ENCODE measurements around the gene PLEKHG4. TPM values are rescaled to one million over a fixed set of nuclear protein-coding genes. Genes with fewer than 3 reads are reported as not detected.

Gene PLEKHG4
- total RNA-seq, 1 experiment from 2014 or later = 5.9 TPM

DNA sequence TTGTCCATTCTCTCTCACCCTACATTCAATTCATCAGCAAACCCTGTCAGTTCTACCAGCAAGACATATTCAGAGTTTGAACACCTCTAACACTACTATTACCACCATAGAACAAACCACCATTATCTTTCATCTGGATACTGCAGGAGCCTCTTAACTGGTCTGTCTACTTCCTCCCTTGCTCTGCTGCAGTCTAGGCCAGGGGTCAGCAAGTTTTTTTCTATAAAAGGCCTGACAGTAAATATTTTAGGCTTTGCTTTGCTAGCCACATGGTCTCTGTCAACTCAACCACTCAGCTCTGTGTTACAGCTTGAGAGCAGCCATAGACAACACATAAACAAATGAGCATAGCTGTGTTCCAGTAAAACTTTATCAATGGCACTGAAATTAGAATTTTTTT lies 33.4 kb downstream of the PLEKHG4 start:
- ATAC-seq = no peak
- DNase-seq (ENCODE audit: low spot score) = no peak
- no peak overlapping the region for H3K4me3 Mint-ChIP-seq
- no peaks in the 10 kb centered on the region for H3K9me3 Mint-ChIP-seq
- TF ChIP-seq, protein P1, sequence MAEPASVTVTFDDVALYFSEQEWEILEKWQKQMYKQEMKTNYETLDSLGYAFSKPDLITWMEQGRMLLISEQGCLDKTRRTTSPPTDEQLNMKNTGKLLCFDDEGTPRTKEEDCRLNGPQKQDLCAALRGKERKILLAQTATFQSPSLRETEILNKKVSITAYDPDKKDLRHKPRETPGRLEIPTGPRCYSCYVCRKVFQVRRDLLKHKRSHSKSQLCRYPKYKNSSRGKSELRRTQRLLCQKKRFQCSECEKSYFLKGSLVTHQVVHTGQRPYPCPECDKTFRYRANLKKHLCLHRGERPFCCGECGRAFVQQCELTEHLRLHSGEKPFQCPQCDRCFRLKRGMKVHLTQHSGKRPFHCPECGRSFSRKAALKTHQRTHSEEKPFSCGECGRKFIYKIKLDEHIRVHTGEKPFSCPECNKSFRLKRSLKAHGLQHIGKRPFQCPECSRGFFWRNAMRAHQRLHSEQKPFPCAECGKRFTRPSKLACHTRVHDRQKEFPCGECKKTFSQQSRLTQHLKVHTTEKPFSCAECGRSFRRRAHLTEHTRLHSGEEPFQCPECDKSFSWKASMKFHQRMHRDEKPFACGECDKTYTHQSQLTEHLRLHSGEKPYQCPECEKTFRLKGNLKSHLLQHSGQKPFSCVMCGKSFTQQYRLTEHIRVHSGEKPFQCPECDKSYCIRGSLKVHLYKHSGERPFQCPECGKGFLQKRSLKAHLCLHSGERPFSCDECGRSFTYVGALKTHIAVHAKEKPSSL (CRISPR knock-in tag; conservative IDR thresholded peaks at IDR 0.05) = no peak
- TF ChIP-seq NR2C2 (CRISPR knock-in tag; IDR thresholded peaks at IDR 0.05) = no peak
- TF ChIP-seq TP53 (CRISPR knock-in tag; IDR thresholded peaks at IDR 0.05) = no peak
- no peak overlapping the region for H3K27ac Mint-ChIP-seq
- POLR2A ChIA-PET = no interaction called here
- H3K27me3 Mint-ChIP-seq (ENCODE audit: low read depth) = peaks cover 5% of the 10 kb centered on the region; the same call in 1 of the 2 replicates
- CTCF ChIA-PET = interaction anchor here (1.1 to 1.3 kb wide), 2 partner anchors 13 to 14 kb away, joined by 3 to 4 read pairs; partner anchors contain the start of genes KCTD19 and LRRC36
- no peaks in the 10 kb centered on the region for H3K4me1 Mint-ChIP-seq
- H3K36me3 Mint-ChIP-seq = no peaks in the 10 kb centered on the region

DNA sequence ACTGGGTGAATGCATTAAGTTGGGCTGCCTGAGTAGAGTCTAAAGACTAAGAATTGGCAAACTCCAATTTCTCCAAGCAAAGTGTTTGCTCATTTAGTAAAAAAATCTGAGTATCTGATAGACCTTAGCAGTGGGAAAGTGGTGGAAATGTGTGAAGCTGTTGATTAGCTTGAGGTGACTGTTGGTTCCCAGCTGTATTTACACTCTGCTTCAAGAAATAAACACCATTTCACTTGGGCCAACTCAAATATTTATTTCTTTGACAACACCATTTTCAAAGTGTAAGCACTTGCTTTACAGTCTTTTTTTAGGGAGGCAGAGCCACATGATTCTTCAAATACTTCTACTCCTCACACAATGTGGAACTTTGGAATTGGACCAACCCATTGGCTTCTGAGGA lies 38.5 kb downstream of the PLEKHG4 start:
- ATAC-seq = no peak
- Mint-ChIP-seq H3K4me3 (no peak overlapping the region), H3K9me3 (no peaks in the 10 kb centered on the region), H3K27me3 (ENCODE audit: low read depth) (peaks cover 37% of the 10 kb centered on the region), H3K27ac (no peak overlapping the region), H3K36me3 (no peaks in the 10 kb centered on the region), H3K4me1 (no peaks in the 10 kb centered on the region)
- ChIA-PET CTCF (no interaction called here), POLR2A (no interaction called here)
- no peak for DNase-seq (ENCODE audit: low spot score)
- TF ChIP-seq, protein P2, sequence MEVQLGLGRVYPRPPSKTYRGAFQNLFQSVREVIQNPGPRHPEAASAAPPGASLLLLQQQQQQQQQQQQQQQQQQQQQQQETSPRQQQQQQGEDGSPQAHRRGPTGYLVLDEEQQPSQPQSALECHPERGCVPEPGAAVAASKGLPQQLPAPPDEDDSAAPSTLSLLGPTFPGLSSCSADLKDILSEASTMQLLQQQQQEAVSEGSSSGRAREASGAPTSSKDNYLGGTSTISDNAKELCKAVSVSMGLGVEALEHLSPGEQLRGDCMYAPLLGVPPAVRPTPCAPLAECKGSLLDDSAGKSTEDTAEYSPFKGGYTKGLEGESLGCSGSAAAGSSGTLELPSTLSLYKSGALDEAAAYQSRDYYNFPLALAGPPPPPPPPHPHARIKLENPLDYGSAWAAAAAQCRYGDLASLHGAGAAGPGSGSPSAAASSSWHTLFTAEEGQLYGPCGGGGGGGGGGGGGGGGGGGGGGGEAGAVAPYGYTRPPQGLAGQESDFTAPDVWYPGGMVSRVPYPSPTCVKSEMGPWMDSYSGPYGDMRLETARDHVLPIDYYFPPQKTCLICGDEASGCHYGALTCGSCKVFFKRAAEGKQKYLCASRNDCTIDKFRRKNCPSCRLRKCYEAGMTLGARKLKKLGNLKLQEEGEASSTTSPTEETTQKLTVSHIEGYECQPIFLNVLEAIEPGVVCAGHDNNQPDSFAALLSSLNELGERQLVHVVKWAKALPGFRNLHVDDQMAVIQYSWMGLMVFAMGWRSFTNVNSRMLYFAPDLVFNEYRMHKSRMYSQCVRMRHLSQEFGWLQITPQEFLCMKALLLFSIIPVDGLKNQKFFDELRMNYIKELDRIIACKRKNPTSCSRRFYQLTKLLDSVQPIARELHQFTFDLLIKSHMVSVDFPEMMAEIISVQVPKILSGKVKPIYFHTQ (CRISPR knock-in tag; IDR thresholded peaks at IDR 0.05) = no peak
- TF ChIP-seq, protein P3, sequence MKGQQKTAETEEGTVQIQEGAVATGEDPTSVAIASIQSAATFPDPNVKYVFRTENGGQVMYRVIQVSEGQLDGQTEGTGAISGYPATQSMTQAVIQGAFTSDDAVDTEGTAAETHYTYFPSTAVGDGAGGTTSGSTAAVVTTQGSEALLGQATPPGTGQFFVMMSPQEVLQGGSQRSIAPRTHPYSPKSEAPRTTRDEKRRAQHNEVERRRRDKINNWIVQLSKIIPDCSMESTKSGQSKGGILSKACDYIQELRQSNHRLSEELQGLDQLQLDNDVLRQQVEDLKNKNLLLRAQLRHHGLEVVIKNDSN (CRISPR knock-in tag; IDR thresholded peaks at IDR 0.05) = no peak
- no peak for TF ChIP-seq ZNF671 (CRISPR knock-in tag; IDR thresholded peaks at IDR 0.05)
- TF ChIP-seq SOX15 (CRISPR knock-in tag; IDR thresholded peaks at IDR 0.05) = no peak
- TF ChIP-seq, protein P4, sequence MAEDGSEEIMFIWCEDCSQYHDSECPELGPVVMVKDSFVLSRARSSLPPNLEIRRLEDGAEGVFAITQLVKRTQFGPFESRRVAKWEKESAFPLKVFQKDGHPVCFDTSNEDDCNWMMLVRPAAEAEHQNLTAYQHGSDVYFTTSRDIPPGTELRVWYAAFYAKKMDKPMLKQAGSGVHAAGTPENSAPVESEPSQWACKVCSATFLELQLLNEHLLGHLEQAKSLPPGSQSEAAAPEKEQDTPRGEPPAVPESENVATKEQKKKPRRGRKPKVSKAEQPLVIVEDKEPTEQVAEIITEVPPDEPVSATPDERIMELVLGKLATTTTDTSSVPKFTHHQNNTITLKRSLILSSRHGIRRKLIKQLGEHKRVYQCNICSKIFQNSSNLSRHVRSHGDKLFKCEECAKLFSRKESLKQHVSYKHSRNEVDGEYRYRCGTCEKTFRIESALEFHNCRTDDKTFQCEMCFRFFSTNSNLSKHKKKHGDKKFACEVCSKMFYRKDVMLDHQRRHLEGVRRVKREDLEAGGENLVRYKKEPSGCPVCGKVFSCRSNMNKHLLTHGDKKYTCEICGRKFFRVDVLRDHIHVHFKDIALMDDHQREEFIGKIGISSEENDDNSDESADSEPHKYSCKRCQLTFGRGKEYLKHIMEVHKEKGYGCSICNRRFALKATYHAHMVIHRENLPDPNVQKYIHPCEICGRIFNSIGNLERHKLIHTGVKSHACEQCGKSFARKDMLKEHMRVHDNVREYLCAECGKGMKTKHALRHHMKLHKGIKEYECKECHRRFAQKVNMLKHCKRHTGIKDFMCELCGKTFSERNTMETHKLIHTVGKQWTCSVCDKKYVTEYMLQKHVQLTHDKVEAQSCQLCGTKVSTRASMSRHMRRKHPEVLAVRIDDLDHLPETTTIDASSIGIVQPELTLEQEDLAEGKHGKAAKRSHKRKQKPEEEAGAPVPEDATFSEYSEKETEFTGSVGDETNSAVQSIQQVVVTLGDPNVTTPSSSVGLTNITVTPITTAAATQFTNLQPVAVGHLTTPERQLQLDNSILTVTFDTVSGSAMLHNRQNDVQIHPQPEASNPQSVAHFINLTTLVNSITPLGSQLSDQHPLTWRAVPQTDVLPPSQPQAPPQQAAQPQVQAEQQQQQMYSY (CRISPR knock-in tag; IDR thresholded peaks at IDR 0.05) = no peak
- TF ChIP-seq NFE2L1 (CRISPR knock-in tag; IDR thresholded peaks at IDR 0.05) = no peak

DNA sequence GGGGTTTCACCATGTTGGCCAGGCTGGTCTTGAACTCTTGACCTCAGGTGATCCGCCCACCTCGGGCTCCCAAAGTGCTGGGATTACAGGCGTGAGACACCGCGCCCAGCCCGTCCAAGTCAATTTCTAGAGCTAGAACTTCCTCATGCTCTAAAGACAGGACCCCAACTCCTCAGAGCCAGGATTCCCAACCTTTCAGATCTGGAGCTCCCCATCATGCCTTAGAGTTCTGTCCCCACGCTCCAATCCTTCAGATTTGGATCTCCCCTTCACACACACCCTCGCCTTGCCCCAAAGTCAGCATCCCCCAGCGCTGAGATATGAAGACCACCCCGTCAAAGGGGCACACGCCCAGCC lies 46.8 kb downstream of the PLEKHG4 start:
- CTCF ChIA-PET = interaction anchor here (0.6 to 4.4 kb wide), 46 partner anchors 13 to 365 kb away, joined by 3 to 74 read pairs (median 6); partner anchors contain the start of genes ATP6V0D1, CES3, FHOD1 and HSD11B2
- TF ChIP-seq PRRX2 (CRISPR knock-in tag; IDR thresholded peaks at IDR 0.05) = no peak
- no peak overlapping the region for H3K27ac Mint-ChIP-seq

More for the DNA sequence above, 46.8 kb downstream of the PLEKHG4 start:
- no peaks in the 10 kb centered on the region for H3K36me3 Mint-ChIP-seq
- peak overlapping the region; percentile 83 for H3K4me3 Mint-ChIP-seq
- ATAC-seq (no peak), DNase-seq (ENCODE audit: low spot score) (no peak)
- POLR2A ChIA-PET = no interaction called here
- H3K4me1 Mint-ChIP-seq = peaks cover 3% of the 10 kb centered on the region
- H3K9me3 Mint-ChIP-seq = peaks cover 3% of the 10 kb centered on the region; the same call in 1 of the 2 replicates
- peaks cover 62% of the 10 kb centered on the region for H3K27me3 Mint-ChIP-seq (ENCODE audit: low read depth)
